ENCODE measurements around the gene SPATS2.

GRCh38 chr12:49483619-49484018, 116.4 kb downstream of the SPATS2 start:
- TF ChIP-seq CTCF (IDR thresholded peaks at IDR 0.05), result no peak
- TF ChIP-seq EZH2 (IDR thresholded peaks at IDR 0.05; ENCODE audit: borderline replicate concordance, insufficient read depth, low read depth, low read length, poor library complexity, severe bottlenecking), result no peak
